MCF 10A (cell line): Measurements from ENCODE around the gene CCR5AS.

Experiments
- BruUV-seq: library from RNA; stranded (reverse); fragments of 400-500 nt; replicated peaks from 2 replicates; lab custom pipeline; 2021; lab: Mats Ljungman, UMichigan
- CTCF ChIA-PET: fragments of 300-600 bp; sonication (Branson Sonifier 250); formaldehyde crosslinking; extraction: SDS; loops from one replicate; lab custom pipeline; 2021; ENCODE audit warnings: antibody characterized with exemption, inconsistent platforms; lab: Yijun Ruan, JAX
- POLR2A ChIA-PET: fragments of 300-600, 350-650 bp; sonication (Branson Sonifier 250); formaldehyde crosslinking; extraction: SDS; loops from one replicate; lab custom pipeline; 2020; ENCODE audit warnings: antibody characterized with exemption, inconsistent platforms; lab: Yijun Ruan, JAX
- DNase-seq: peaks from one replicate; pipeline ENCODE4 v3.0.0-alpha.2; 2018; ENCODE audit not compliant: unreplicated experiment
- H3K27ac Mint-ChIP-seq: one replicate; pipeline ENCODE4 v1.8.0; 2022; ENCODE audit warnings: mild to moderate bottlenecking, low read depth, mixed read lengths; ENCODE audit not compliant: unreplicated experiment
- H3K27me3 Mint-ChIP-seq: one replicate; pipeline ENCODE4 v1.8.0; 2022; ENCODE audit warnings: mixed read lengths; ENCODE audit not compliant: insufficient read depth, unreplicated experiment
- H3K36me3 Mint-ChIP-seq: one replicate; pipeline ENCODE4 v1.8.0; 2022; ENCODE audit warnings: mild to moderate bottlenecking, moderate library complexity, mixed read lengths; ENCODE audit not compliant: insufficient read depth, unreplicated experiment
- H3K4me1 Mint-ChIP-seq: one replicate; pipeline ENCODE4 v1.8.0; 2022; ENCODE audit warnings: mixed read lengths; ENCODE audit not compliant: insufficient read depth, unreplicated experiment
- H3K4me3 Mint-ChIP-seq: one replicate; pipeline ENCODE4 v1.8.0; 2022; ENCODE audit warnings: mild to moderate bottlenecking, moderate library complexity, mixed read lengths; ENCODE audit not compliant: unreplicated experiment
- H3K9me3 Mint-ChIP-seq: one replicate; pipeline ENCODE4 v1.8.0; 2022; ENCODE audit warnings: mixed read lengths; ENCODE audit not compliant: unreplicated experiment
- CTCF ChIP-seq: fragments of 200-600 bp; IDR thresholded peaks from one replicate; pipeline ENCODE4 v1.8.0; 2022; ENCODE audit warnings: antibody characterized with exemption, mild to moderate bottlenecking; ENCODE audit not compliant: unreplicated experiment
- intact Hi-C: fragments of 100-400 bp; cut with micrococcal nuclease; formaldehyde crosslinking; loops from 2 replicates; pipeline ENCODE4 v1.14.1; 2022

The CCR5AS gene

GRCh38 chr3:46365737-46366524, 40.9 kb downstream of the CCR5AS start:
- CTCF ChIA-PET, result interaction anchor here (0.6 to 13.0 kb wide), 4 partner anchors 150 to 661 kb away, joined by 4 to 202 read pairs (median 46); no protein-coding TSS in a partner anchor
- no peak for DNase-seq
- intact Hi-C loops, result no loop called here
- Mint-ChIP-seq H3K36me3 (no peaks in the 10 kb centered on the region), H3K4me1 (no peaks in the 10 kb centered on the region), H3K27ac (no peak overlapping the region), H3K9me3 (no peaks in the 10 kb centered on the region), H3K4me3 (no peak overlapping the region), H3K27me3 (no peaks in the 10 kb centered on the region)
- no TSS peak for BruUV-seq
- TF ChIP-seq CTCF, result no peak
- POLR2A ChIA-PET, result no interaction called here

DNA sequence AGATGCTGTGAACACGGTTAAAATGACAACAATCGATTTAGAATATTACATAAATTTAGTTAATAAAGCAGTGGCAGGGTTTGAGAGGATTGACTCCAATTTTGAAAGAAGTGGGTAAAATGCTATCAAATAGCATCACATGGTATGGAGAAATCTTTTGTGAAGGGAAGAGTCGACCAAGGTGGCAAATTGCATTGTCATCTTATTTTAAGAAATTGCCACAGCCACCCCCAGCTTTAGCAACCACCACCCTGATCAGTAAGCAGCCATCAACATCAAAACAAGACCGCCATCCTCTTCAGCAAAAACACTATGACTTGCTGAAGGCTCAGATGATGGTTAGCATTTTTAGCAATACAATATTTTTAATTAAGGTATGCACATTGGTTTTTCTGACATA, 41.8 kb downstream of the CCR5AS start:
- intact Hi-C loops, result no loop called here
- H3K4me1 Mint-ChIP-seq, result no peaks in the 10 kb centered on the region
- no peaks in the 10 kb centered on the region for H3K27me3 Mint-ChIP-seq
- BruUV-seq, result no TSS peak
- no peaks in the 10 kb centered on the region for H3K9me3 Mint-ChIP-seq
- no peaks in the 10 kb centered on the region for H3K36me3 Mint-ChIP-seq
- TF ChIP-seq CTCF, result no peak
- ChIA-PET CTCF (interaction anchor here (1.0 to 9.0 kb wide), 2 partner anchors 149 to 277 kb away, joined by 4 to 89 read pairs; no protein-coding TSS in a partner anchor), POLR2A (no interaction called here)
- H3K27ac Mint-ChIP-seq, result no peak overlapping the region
- no peak overlapping the region for H3K4me3 Mint-ChIP-seq
- no peak for DNase-seq

- no peaks in the 10 kb centered on the region for H3K9me3 Mint-ChIP-seq
- no TSS peak for BruUV-seq
- no peak for TF ChIP-seq CTCF
- H3K27me3 Mint-ChIP-seq, result peaks cover 13% of the 10 kb centered on the region
- no peaks in the 10 kb centered on the region for H3K36me3 Mint-ChIP-seq
- no peak overlapping the region for H3K27ac Mint-ChIP-seq
- POLR2A ChIA-PET, result interaction anchor here (1.2 kb wide), 1 partner anchor 25 kb away, joined by 3 read pairs; no protein-coding TSS in a partner anchor
- H3K4me1 Mint-ChIP-seq, result no peaks in the 10 kb centered on the region
- H3K4me3 Mint-ChIP-seq, result no peak overlapping the region
- intact Hi-C loops, result no loop called here
- DNase-seq, result peak; percentile 74
- CTCF ChIA-PET, result interaction anchor here (0.9 to 1.0 kb wide), 3 partner anchors 9 to 146 kb away, joined by 3 to 4 read pairs (median 3); partner anchors contain the start of gene CCR5
These were observed 45.2 kb downstream of the CCR5AS start for GRCh38 chr3:46361408-46362283.

- Mint-ChIP-seq H3K9me3 (no peaks in the 10 kb centered on the region), H3K4me1 (no peaks in the 10 kb centered on the region), H3K4me3 (no peak overlapping the region), H3K27ac (no peak overlapping the region), H3K27me3 (peaks cover 20% of the 10 kb centered on the region), H3K36me3 (no peaks in the 10 kb centered on the region)
- DNase-seq, result no peak
- ChIA-PET POLR2A (interaction anchor here (0.7 to 1.1 kb wide), 3 partner anchors 11 to 288 kb away, joined by 3 to 4 read pairs (median 3); no protein-coding TSS in a partner anchor), CTCF (interaction anchor here (0.7 to 3.1 kb wide), 4 partner anchors 11 to 282 kb away, joined by 3 to 8 read pairs (median 3); no protein-coding TSS in a partner anchor)
- BruUV-seq, result no TSS peak
- no peak for TF ChIP-seq CTCF
- intact Hi-C loops, result no loop called here
These were observed 46.0 kb downstream of the CCR5AS start for GRCh38 chr3:46360907-46361306.
